ENCODE measurements around the gene PTPRM. TPM values are rescaled to one million over a fixed set of nuclear protein-coding genes. Genes with fewer than 3 reads are reported as not detected.

The PTPRM gene
- total RNA-seq, 1 experiment from 2014 or later = 6.2 TPM

- no peak overlapping the region for H3K18ac ChIP-seq (ENCODE audit: insufficient read length, low read depth, low read length)
- no peaks in the 10 kb centered on the region for H3K23me2 ChIP-seq (ENCODE audit: insufficient read length, low read depth, low read length, poor library complexity, severe bottlenecking)
- H3K36me3 Mint-ChIP-seq (ENCODE audit: insufficient read depth in 1 of 3, low read depth in 3 of 3) = no peaks in the 10 kb centered on the region
- no peak for DNase-seq
- no CpG with 5 or more reads among the region's 3 CpGs for WGBS (ENCODE audit: extremely low coverage, insufficient read length, low lambda C conversion rate)
- H3K23ac ChIP-seq (ENCODE audit: insufficient read length, low read depth, low read length) = no peak overlapping the region
- H2AK5ac ChIP-seq (ENCODE audit: insufficient read length, low read length) = no peak overlapping the region
- no peaks in the 10 kb centered on the region for H3K79me1 ChIP-seq (ENCODE audit: insufficient read depth, low read depth, low read length, poor library complexity, severe bottlenecking)
- no peak overlapping the region for H2AFZ ChIP-seq (ENCODE audit: low read length)
- H3K27ac ChIP-seq (ENCODE audit: insufficient read length, low read depth, low read length) = no peak overlapping the region
- H3K4me2 ChIP-seq (ENCODE audit: insufficient read depth, insufficient read length, low read length) = no peak overlapping the region
- no peak overlapping the region for H3K27ac Mint-ChIP-seq
- no peak overlapping the region for H2BK5ac ChIP-seq (ENCODE audit: insufficient read length, low read length)
- H3T11ph ChIP-seq (ENCODE audit: low read length) = no peak overlapping the region
- no peaks in the 10 kb centered on the region for H3K9me3 Mint-ChIP-seq
- H4K5ac ChIP-seq (ENCODE audit: insufficient read length, low read depth, low read length) = no peak overlapping the region
- no peak overlapping the region for H2BK15ac ChIP-seq (ENCODE audit: low read depth, low read length)
- H2BK120ac ChIP-seq (ENCODE audit: low read depth, low read length, poor library complexity, severe bottlenecking) = no peak overlapping the region
- no peak overlapping the region for H3K9ac ChIP-seq (ENCODE audit: extremely low read depth, insufficient read length, low read length)
- no peaks in the 10 kb centered on the region for H3K27me3 Mint-ChIP-seq (ENCODE audit: low read depth)
- no peaks in the 10 kb centered on the region for H3K79me2 ChIP-seq (ENCODE audit: insufficient read depth, low read length)
- peaks cover 18 to 25% of the 10 kb centered on the region in 2 experiments for H3K4me1 Mint-ChIP-seq
- no peak overlapping the region for H2BK20ac ChIP-seq (ENCODE audit: low read depth, low read length, poor library complexity, severe bottlenecking)
- no peak overlapping the region for H4K8ac ChIP-seq (replicated peaks; ENCODE audit: insufficient read length, low read depth, low read length)
- no peak overlapping the region for H3K4ac ChIP-seq (ENCODE audit: low read depth, low read length)
- H2BK12ac ChIP-seq (ENCODE audit: insufficient read length, low read depth, low read length) = no peak overlapping the region
- H3K56ac ChIP-seq (ENCODE audit: insufficient read length, low read depth, low read length) = no peak overlapping the region
- H3K27me3 ChIP-seq (ENCODE audit: insufficient read depth, low read length) = no peaks in the 10 kb centered on the region
- no peaks in the 10 kb centered on the region for H4K20me1 ChIP-seq (ENCODE audit: control insufficient read depth, insufficient read depth, insufficient read length)
- no peak overlapping the region for H3K14ac ChIP-seq (ENCODE audit: insufficient read depth, low read length)
- TF ChIP-seq CTCF (conservative IDR thresholded peaks at IDR 0.05) = no peak
- H4K91ac ChIP-seq (ENCODE audit: insufficient read length, low read depth, low read length) = no peak overlapping the region
- no peaks in the 10 kb centered on the region for H3K9me3 ChIP-seq (ENCODE audit: control insufficient read depth, low read depth, low read length)
- H3K4me1 ChIP-seq (ENCODE audit: insufficient read depth, low read length) = no peaks in the 10 kb centered on the region; the same call in 1 of the 2 replicates
- H3K4me3 Mint-ChIP-seq = no peak overlapping the region
Observed at GRCh38 chr18:7597500-7597899, 30.4 kb downstream of the PTPRM start.
